GM21515 (cell line): ENCODE results near the gene FAAP20.

Experiments
- ATAC-seq: cut with Tn5 transposase; IDR thresholded peaks from one replicate; pipeline ENCODE4 v1.9.1; 2021; ENCODE audit not compliant: unreplicated experiment

FAAP20 gene

DNA sequence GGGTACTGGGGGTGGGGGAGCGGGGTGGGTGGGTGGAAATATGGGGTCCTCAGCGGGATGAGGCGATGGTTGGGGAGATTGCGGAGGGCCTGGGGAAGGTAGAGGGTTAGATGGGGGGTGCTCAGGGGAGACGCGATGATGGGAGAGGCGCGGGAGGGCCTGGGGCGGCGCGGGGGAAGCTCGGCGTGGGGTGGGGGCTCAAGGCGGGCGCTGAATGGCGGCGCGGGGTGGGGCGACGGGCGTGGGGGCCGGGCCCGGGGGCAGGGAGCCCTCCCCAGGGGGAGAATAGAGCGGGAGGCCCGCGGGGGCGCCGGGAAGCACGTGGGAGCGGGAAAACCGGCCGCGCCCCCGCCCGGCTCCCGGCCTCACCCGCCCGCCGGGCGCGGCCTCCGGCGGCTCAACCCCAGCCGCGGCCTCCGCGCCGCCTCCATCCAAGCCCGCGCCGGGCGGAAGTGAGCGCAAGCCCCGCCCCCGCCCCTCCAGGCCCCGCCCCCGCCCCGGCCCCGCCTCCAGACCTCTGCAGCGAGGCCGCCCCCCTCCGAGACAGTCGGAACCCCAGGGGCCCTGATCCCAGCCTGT, at the start of gene FAAP20:
Gene FAAP20 (minus strand): TSS at position 454 of the 579 bp plus-strand sequence. CDS start 23 bp downstream, at position 431.
- peak; percentile 49 for ATAC-seq

- no peak for ATAC-seq
These were observed 48.5 kb upstream of the FAAP20 start for GRCh38 chr1:2242814-2243725.

DNA sequence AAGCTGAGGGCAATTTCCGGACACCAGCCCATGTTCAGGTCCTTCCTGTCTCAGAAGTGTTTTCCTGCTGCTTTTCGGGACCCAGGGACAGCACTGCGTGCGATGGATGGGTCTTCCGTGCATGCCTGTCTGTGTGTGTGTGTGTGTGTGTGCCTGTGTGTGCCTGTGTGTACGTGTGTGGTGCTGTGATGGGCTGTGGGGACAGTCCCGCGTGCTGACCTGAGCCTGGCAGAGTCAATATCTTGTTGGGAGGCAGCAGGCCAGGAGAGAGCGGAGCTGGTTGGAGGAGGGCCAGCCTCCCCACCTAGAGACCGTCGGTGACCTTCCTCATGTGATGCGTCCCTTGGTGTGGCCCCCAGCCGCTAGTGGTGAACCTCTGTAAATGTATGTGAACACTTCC, 47.2 kb upstream of the FAAP20 start:
- ATAC-seq, result no peak

GRCh38 chr1:2240270-2241156, 45.9 kb upstream of the FAAP20 start:
- ATAC-seq, result no peak

DNA sequence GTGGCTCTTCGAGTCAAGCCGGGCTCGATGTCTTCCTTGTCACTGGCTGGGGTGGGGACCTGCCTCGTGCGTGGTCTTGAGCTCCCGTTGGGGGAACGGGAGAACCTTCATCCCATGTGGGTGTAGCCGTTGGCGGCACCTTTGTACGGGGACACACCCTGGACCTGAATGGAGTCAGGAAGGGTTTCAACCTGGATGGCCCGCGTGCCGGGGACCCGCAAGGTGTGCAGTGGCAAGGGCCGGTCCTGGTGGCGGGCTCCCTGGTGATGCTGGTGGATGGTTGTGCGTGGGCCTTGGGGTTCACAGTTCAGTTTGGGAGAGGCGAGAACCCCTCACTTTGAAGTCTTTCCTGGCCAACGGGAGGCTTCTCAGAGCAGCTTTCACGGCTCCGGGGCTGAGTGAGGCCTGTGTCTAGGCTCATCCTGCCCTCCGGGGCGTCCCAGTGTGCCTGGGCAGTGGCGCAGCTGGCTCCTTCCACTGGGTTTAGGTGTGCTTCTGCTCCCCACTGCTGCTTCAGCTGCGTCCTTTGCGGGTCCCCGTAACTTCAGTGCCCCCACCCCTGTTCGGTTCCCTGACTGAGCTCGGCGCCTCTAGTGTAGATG, 44.9 kb upstream of the FAAP20 start:
- no peak for ATAC-seq

GRCh38 chr1:2239013-2239370, 44.4 kb upstream of the FAAP20 start:
- no peak for ATAC-seq

DNA sequence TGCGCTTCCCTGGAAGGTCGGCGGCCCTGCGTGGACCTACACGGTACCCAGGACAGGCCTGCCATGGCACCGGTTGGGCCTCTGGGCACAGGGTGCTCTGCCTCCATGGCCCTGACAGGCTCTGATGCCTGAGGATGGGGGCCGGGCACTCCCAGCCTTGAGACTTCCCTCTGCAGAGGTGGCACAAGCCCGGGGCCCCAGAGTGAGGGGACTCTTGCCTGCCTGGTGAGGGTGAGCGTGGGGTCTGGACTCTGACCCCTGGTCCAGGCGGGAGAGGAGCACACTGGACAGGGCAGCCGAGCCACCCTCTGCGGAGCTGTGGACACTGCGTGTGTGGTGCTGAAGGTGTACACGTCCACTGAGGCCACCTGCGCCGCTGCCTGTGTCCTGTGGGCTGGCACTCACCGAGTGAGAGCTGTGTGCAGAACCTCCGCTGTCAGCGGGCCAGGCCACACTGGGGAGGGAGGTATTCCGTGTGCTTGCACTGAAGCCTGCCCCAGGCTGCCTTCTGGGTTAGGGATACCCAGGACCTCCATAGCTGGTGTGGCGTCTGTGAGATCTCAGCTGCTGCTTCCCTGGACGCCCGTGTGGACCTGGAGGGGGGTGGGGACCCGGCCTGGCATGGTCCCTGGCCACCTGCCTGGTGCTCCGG, 43.9 kb upstream of the FAAP20 start:
- no peak for ATAC-seq

DNA sequence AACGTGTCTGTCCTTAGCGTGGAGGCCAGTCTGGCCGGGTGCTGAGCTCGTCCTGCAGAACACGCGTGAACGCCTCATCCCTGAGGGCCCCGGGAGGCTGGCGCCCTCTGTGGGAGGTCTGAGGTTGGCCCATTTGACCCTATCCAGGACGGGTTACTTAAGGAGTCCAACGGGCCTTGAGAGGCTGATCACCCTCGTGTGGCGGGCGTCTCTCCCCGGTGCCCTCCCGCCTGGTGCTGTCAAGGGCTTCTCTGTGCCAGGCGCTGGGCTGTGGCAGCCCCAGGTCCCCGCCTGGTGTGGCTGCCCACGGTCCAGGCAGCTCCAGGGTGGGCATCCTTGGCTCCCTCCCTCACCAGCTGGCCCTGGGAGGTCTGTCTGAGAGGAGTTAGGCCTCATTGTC, 43.2 kb upstream of the FAAP20 start:
- no peak for ATAC-seq

GRCh38 chr1:2236695-2237677, 42.4 kb upstream of the FAAP20 start:
- ATAC-seq, result no peak

GRCh38 chr1:2235300-2235998, 40.9 kb upstream of the FAAP20 start:
- ATAC-seq, result no peak

GRCh38 chr1:2234762-2235113, 40.2 kb upstream of the FAAP20 start:
- ATAC-seq, result no peak

DNA sequence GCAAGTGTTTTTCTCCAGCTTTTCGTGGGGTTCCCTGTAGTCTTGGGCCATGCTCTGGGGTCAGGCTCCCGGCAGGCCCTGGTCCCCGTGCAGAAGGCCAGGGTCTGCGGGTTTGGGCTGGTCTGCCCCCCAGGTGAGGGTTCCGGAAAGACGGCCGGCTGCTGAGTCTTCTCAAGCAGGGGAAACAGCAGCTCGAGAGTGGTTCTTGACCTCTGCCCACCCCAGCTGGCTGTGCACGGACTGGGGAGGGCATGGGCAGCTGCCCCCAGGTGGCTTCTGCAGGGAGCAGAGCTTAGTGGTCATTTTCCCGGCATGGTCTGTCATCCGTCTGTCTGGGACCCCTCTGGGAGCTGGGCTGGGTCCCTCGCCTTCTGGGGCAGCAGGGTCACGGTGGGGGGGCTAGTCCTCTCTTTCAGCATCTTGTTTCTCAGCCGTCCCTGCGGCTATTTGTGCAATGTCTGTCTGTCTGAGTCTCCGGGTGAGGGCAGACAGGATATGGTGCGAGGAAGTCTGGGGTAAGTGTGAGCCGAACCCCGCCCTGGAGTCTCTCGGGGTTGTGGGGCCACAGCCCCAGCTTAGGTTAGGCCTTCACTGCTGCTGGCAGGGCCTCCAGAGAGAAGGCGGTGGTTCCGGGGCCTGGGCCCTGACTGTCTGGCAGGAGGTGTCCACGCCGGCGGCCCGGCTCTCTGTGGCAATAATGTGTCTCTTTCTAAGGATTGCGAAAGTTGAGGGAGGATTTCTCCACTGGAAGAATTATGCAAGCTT, 39.6 kb upstream of the FAAP20 start:
- ATAC-seq, result no peak

- no peak for ATAC-seq
These were observed 38.9 kb upstream of the FAAP20 start for GRCh38 chr1:2233468-2233867.

- ATAC-seq, result no peak
These were observed 38.4 kb upstream of the FAAP20 start for GRCh38 chr1:2232916-2233438.

DNA sequence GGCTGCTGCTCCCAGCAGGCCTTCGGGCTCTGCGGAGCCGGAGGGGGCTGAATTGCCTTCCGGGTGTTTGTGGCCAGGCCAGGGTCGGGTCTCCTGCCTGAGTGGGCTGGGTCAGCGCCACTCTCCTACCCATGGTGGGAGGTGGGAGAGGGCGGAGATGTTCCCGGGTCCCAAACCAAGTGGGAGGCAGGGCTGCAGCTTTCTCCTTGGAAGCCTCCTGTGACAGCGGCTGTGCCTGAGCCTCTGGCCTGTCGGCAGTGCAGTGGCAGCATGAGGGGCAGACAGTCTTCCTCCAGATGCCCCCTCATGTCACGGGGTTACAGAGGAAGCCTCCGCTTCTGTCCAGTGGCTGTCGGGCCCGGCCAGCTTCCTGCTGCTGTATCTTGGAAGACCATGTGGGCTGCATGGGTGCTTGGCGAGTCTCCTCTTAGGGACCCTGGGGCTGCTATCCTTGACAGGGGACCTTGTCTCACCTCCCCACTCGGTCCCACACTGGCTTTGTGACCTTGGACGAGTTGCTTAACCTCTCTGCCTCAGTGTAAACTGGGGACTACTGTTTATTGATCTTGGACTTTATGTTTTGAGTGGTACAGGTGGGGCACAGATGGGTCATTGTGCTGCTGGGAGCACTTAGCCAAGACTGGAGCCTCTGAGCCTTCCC, 37.8 kb upstream of the FAAP20 start:
- ATAC-seq, result no peak

- no peak for ATAC-seq
These were observed 37.1 kb upstream of the FAAP20 start for GRCh38 chr1:2231532-2232254.
